Hypothalamus (tissue), 51 donors: ENCODE data around the gene PEX10.

Source experiments
- DNase-seq, 51 donors: peaks; one replicate each; lab custom pipeline; 2025; lab: John Stamatoyannopoulos, UW

Gene PEX10

DNA sequence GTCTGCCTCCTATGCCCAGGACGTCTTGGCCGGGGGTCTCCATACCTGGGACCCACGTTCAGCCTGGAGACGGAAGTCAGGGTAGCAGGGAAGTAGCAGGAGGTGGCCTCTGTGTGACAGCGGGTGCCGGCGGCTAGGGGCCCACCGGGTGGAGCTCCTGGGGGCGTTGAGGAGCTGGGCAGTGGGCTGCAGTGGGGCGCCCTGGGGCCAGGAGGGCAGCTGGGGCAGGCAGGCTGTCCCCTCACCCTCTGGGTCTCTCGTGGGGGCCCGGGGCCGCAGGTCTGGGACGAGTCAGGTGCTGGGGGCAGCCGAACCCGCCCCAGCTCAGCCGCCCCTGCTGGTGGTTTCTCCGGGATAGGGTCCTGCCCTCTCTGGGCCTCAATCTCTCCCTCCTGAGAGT lies 14.7 kb upstream of the PEX10 start:
- DNase-seq = no peak

DNA sequence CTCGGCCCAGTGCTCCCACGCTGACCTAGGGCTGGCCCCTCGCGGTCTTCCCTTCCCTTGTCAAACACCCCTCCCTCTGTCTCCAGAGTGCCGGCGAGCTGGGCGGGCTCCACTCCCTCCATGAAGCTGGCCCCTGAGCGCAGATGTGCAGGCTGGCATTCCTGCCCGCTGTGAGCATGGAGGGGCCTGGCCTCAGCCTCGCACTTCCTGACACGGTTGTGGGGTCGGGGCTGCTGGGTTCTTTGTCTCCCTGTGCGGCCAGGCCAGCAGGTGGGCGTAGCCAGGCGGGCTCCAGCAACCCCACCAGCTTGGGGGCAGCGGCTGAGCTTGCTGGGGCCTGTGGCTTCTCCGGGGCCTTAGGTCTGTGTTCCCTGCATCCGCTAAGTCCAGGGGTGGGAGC lies 14.2 kb upstream of the PEX10 start:
- DNase-seq = no peak

DNA sequence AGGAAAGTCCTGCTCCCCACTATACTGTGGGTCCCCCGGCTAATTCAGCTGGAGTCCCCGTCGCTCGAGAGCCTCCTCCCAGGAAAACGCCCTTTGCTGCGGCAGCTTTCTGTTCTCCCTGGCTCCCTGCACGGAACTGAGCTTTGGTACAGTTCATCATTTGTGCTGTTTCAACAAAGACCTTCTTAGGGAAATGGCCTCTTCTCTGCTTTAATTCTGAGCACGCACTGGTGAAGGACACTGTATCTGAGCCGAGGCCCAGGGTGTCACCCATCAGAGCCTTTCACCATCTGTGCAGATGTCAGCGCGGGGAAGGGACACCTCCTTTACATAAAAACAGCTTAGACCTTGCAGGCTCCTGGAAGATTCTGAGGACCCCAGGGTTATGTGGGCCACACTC lies 13.5 kb upstream of the PEX10 start:
- DNase-seq = peak in 16 of 51 donors; percentile 21 to 65 (median 37)

DNA sequence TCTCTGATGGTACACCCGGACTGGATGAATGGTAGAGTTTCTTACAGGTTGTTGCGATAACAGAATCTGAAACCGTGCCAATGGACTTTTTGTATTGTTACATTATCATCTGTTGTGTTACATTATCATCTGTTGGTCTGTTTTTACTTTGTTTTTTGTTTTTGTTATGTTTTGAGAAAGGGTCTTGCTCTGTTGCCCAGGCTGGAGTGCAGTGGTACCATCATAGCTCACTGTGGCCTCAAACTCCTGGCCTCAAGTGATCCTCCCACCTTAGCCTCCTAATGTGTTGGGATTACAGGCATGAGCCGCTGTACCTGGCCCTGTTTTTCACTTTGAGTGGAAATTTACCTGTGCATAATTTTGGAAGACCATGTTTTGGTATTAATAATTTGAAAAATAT lies 10.2 kb upstream of the PEX10 start:
- DNase-seq = no peak

DNA sequence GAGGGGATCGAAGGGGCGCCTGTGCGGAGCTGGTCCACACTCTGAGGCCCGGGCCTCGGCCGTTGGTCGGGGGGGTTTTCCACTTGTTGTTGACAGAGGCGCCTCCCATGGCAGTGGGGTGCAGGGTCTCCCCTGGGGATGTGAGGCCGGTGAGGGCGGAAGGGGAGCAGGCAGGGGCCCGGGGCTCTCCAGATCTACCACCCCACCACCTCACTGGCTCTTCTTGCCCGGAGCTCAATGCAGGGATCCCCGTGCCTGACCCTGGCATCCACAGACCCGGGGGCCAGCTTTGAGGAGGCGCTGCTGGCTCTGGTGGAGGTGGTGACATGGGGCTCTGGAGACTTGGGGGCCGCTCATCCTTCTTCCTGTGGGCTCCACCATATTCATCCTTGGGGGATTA lies 7.1 kb upstream of the PEX10 start:
- no peak for DNase-seq

DNA sequence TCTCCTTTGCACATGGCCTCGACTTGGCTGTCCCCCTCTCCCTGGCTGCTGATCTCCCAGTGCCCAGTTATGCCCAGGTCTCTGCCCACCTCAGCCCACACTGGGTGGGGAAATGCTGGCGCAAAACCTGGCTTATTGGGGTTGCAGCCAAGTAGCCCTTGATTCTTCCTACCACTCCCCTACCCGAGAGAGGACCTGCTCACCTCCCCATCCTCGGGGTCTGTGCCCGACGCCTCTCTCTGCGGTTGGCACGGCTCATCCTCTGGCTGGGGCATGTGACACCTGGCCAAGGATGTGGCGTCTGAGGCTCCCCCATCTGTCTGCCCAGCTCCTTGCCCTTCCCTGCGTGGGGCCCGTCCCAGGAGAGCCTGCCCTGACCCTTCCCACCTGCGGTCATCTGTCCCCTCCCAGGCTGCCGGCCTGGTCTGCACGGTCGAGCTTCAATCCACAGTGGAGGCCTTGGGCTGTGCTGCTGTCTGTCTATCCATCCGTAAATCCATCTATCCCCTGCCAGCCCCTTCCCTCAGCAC lies 6.5 kb upstream of the PEX10 start:
- DNase-seq = no peak

DNA sequence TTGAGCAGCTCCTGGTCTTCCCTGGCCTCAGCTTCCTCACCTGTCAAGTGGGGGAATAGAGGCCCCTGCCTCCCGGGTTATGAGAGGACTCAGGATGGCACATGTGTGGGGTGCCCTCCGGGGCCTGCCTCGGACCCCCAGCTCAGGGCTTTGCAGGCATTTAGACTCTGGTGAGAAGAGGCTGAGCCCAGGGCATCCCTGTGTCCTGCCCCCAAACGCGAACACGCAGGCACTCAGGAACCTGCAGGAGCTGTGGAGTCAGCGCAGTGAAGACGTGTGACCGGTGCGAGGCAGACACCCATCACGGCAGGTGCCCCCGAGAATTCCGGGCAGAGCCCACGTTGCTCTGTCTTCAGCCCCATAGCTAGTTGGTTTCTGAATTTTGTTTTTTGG lies 5.5 kb upstream of the PEX10 start:
- DNase-seq = no peak

DNA sequence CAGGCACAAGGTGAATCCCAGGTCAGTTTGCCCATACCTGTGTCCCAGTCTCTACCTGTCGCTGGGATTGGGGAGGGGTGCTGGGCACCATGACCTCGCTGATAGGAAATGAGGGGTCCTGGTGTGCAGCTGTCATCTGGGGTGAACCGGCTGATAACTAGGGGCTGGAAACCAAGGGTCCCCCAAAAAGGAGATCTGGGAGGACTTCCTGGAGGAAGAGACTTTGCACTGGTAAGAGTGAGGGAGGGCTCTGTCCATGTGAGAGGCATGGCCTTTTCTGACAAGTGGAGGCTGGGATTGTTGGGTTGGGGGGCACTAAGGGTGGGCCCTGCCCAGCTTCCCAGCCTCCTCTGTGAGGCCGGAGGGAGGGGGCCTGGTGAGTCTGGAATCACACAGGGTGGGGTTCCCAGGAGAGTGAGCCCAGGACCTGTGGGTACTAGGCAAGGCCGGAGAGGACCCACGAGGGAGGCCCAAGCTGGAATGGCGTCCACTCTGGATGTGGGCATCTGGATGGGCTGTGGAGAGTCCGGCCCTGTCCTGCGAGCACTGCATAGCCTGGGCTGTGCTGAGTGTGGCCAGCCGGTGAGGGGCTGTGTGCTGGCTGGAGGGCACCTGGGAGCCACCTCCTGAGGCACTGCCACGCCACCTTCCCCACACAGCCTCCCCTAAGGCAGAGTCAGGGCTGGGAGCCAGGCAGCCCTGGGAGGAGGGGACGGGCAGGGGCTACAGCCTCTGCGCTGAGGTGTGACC lies 4.9 kb upstream of the PEX10 start:
- DNase-seq = no peak

DNA sequence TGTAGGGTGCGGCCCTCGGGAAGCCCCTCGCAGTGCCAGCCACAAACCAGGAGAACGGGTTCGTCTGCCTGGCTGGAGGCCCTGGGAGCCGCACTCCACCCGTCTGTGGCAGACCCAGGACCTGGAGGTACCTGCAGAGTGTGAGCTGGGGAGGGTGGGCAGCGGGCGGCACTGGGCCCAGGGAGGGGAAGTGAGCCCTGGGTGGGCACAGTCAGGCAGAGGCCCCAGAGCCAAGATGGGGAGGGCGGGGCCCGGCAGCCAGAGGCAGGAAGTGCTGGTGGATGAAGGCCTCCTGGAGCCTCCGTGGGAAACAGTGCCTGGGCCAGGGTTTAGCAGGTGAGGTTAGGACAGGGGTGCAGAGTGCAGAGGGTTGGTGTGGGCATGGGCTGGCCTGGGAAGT lies 4.0 kb upstream of the PEX10 start:
- DNase-seq = no peak

DNA sequence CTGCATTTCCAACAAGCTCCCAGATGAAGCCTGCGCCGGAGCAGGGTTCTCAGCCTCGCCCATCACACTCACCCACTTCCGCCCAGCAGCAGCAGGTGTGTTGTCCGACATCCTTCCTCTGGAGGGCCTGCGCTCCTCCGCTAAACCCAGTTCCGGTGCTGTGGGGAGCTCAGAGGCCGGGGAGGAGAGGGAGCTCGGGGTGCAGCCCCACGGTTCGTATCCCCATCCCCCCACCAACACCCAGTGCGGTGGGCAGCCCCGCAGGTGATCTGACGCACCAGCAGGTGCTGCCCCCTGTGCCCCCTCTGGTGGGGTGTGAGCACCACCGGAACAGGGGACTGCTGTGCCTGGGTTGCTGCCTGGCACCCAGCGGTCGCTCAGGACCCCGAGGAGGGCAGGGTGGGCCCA lies 3.4 kb upstream of the PEX10 start:
- DNase-seq = no peak

DNA sequence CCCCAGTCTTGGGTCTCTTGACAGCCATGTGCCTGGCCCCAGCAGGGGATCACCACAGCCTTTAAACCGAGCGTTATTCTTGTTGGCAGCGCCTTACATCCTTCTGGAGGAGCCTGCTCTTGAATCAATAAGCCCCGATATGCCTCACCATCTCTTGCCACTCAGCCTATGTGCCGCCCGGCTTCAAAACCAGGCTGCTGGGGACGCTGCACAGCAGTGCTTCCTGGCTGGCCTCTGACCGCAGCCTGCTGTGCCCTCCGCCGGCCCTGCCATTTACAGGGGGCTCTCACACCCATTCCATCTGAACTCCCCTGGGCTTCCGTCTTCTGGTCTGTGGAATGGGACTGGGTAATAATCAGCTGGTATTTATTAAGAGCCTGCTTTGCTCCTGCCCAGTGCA lies 3.0 kb upstream of the PEX10 start:
- no peak for DNase-seq

DNA sequence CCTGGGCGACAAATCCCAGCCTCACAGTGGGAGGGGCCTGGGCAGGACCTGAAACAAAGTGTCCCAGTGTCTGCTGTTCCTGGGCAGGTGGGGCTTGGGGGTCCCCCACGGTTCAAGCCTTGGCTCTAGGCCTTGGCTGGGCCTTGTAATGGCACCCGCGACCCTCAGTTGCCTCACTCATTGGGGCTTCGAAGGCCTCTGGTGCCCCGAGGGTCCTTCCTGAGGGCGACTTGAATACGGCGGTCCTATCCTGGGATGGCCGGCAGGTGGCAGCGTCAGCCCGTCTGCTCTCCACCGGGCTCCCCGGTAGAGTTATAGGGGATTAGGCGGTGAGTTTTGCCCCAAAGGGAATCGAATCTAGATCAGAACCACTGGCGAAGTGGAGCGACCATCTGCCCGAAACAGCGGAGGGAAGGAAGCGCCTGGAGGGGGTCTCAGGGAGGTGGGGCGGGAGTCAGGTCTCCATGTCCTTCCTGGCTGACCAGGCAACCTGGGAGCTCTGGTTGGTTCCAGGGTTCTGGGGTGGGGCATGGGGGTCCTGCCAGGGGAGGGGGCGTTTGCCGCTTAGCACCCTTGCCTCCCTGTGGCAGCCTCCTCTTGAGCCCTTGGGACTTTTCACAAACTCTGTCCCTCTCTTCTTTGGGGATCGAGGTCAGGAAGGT lies 2.1 kb upstream of the PEX10 start:
- peak in 50 of 51 donors; percentile 12 to 83 (median 59) for DNase-seq

DNA sequence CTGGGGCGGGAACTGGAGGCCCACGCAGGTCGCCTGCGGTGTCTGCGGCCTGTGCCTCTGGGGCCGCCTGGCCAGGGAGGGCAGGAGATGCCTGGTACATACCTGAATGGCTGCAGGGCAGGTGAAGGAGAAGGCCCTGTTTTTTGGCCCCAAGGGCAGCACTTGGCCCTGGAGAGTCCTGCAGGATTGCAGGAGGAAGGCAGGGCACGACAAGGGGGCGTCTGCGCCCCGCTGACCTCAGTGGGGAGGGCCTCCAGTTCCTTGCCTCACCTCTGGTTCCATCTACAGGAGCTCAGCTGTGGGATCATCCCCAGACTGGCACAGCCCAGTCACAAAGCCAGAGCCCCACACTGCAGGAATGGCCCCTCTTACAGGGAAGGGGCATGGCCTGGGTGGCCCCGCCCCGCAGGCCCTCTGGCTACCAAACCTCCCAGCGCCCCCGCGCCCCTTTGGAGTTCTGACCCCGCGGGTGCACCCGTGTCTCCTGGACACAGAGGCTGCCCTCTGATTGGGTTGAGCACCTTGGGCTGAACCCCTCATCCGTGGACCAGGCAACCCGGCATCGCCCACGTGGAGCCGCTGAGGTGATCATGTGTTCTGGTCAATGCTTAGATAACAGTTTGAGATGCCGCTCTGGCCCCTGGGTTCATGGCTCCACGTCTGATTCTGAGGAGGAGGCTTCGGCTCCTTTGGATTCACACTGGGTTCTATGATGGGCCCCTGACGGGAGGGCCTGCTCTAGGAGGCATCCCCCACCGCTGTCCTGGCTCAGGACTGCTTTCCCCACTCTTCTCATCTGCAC lies 1.3 kb upstream of the PEX10 start:
- DNase-seq = no peak

DNA sequence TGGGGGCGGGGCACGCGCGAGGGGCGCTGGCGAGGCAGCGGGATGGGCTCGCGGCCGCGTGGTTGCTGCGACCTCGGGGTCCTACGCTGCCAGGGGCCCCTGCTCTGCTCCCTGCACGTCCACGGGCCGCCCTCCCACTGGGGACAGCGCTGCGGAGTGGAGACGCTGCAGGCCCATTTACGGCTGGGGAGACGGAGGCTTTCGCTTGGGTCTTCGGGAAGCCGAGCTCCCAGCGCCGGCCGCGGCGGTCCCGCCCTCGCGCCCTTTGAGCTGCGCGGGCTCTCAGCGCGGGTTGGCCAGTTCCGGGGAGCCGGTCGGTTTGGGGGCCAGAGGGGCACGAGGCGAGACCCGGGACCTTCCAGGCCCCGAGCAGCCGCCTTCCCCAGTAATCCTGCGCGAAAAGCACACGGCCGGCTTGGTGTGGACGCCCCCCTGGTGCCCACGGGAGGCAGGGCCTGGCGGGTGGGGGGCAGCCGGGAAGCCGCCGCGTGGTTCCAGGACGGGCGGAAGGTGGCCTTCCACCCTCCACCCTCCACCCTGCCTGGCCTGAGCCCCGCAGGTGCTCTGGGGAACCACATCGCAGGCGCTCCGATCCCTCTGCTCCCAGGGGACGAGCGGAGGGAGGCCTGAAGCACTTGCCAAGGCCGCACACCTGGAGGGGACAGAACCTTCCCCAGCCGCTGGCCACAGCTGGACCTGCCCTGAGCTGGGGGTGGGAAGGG lies 570 bp upstream of the PEX10 start:
- DNase-seq = peak in 3 of 51 donors; percentile 23 to 53 (median 52)

DNA sequence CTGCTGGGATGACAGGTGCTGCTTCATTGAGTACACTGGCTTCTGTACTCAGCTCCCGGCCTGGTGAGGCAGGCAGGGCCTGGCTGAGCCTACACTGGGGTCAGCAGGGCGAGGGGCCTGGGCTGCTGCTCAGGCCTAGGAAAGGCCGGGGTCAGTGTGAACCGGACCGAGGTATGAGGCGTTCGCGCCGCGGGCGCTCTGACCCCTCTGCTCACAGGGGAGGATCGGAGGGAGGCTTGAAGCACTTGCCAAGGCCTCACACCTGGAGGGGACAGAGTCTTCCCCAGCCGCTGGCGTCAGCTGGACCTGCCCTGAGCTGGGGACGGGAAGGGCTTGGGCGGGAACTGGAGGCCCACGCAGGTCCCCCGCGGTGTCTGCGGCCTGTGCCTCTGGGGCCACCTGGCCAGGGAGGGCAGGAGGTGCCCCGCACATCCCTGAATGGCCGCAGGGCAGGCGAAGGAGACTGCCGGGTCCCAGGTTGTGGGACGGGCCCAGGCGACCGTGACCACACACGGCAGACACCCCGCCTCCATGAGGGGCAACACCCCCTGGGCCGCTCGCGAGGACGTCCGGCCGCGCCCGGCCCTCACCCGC lies 466 bp downstream of the PEX10 start:
- peak in 1 of 51 donors; percentile 37 for DNase-seq

DNA sequence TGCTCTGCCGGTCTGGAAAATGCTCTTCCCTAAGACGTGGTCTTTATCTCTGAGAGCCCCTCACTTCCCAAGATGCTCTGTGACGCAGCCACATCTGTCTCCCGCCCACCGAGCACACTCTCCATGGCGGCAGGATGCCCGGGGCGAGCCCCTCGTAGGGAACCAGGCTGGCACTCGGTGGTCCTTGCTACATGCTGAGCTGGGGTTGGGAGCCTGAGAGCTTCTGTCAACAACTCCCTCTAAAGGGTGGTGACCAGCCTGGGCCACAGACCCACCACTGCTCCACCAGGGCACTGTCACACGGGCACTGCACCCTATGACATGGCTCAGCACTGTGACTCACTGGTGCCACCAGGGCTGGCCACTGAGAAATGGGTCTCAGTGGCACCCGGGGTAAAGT lies 2.6 kb downstream of the PEX10 start:
- no peak for DNase-seq

DNA sequence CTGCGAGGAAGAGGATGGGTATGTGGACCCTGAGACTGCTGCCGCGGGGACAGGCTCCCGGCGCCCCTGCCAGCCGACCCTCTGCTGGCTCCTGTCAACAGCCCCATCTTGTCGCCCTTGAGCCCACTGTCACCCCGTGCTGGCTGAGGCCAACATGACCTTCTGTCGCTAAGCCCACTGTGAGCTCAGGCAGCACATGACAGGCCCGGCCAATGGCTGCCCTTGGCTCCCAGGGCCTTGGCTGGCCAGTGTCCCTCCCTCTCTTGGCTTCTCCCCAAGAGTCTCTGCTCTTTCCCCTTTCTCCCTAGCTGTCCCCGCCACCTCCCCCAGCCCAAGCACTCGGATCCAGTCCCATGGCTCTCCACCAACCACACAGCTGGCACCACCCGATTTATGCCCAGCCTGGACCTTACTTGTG lies 3.5 kb downstream of the PEX10 start:
- DNase-seq = no peak

DNA sequence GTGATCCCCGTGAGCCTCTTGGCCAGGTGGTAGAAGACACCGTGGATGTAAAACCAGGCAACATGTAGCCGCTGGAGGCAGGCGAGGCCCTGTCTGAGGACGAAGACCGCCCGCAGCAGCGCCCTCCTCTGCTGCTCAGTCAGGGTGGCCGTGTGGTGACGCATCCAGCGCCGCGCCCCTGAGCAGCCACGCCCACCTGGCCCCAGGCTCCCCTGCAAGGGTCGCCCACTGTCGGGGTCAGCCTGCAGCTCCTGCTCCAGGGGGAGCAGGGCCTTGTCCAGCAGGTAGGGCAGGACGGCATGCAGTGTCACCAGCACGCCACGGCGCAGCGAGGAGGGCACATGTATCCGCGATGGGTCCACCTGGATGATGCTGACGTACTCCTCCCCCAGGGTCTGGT lies 3.9 kb downstream of the PEX10 start:
- no peak for DNase-seq

DNA sequence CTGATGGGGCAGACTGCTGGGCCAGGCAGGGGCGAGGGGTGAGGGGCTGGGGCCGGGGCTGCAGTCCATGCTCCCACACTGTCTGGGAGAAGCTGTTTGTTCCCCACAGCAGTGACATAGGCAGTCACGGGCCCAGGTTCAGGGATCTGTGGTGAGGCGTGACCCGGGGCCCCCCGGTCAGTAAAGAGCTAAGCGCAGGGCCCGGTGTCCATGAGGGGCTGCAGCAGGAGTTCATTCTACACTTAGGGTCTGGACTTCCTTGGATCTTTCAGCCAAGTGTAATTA lies 4.4 kb downstream of the PEX10 start:
- no peak for DNase-seq

DNA sequence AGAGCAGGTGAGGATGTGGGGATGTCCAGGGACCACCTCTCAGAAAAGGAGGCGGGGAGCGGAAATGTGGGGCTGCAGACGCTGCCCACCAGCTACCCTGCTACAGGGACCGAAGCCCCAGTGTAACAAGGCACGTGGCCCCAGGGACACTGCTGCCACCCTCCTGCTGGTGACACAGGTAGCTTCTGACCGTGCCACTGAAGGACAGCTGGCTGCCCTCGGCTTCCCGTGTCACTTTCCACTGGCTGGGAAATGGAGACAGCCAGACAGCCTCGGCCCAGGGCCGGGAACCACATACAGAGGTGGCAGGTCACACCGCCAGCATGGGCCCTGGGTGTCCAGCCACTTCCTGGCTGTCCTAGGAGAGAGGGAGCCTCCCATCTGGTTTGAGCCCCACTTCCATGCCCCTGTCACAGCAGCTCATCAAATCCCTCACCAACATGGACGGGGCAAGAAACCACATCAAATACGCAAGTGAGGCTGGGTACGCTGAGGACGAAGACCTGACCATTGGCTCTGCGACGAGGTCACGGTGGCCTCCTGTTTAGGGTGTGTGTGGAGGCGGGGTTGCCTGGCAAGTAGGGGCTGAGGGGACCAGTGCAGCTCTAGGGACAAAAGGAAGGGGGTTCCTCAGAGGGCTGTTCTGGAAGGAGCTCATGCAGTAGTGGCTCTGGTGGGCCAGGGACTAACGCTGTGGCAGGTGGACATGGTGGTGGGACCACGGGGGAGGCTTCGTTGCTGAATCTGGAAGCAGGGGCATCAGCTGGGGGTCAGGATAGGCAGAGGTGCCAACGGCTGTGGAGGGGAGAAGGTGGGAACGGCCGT lies 5.0 kb downstream of the PEX10 start:
- DNase-seq = no peak
